HG02571 (cell line): ENCODE data around the gene KCP.

Experiments used
- ATAC-seq: cut with Tn5 transposase; IDR thresholded peaks from one replicate; pipeline ENCODE4 v1.9.1; 2021; ENCODE audit warnings: mild to moderate bottlenecking, moderate library complexity; ENCODE audit not compliant: unreplicated experiment

Gene KCP

DNA sequence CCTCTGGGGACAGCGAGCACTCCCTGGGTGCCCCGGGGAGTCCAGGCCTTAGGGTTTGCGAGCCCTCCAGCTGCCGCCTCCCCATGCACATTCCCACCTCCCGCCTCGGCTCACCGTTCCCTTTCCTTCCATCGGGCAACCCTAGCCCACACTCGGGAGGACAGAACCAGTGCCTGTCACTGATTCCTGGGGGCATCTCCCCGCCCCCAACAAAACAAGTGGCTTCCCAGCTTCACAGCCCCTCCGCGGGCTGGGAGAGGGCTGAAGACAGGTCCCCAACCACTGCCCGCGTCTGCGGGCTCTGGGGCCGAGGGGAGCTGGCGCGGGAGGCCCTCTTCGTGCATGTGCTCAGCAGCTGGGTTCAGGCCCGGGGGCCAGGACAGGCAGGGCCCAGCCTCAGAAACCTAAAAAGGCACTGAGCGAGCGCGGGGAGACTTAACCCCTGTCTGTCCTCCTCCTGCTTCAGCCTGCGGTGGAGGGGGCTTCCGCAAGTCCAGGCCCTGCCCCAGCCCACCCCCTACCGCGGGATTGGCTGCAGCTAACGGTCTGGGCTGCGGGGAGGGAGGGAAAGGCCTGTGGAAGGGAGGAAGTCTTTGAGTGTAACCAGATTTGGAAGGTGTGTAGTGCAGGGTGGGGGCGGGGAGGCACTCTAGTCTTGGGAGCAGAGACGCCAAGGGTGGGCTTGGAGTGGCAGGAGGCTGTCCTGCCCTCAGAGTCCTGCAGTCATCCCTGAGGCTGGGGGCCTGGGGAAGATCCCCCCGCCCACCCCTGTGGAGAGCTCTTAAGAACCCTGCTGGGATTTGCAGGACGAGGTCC, 79.1 kb downstream of the KCP start:
- ATAC-seq = no peak

GRCh38 chr7:128830231-128831177, 80.0 kb downstream of the KCP start, which contains the start of gene FLNC:
Gene FLNC, plus strand, starts transcription at chr7:128830406. Its CDS starts 232 bp downstream, at chr7:128830638.
- no peak for ATAC-seq

GRCh38 chr7:128829391-128830166, 80.9 kb downstream of the KCP start:
- ATAC-seq = no peak

DNA sequence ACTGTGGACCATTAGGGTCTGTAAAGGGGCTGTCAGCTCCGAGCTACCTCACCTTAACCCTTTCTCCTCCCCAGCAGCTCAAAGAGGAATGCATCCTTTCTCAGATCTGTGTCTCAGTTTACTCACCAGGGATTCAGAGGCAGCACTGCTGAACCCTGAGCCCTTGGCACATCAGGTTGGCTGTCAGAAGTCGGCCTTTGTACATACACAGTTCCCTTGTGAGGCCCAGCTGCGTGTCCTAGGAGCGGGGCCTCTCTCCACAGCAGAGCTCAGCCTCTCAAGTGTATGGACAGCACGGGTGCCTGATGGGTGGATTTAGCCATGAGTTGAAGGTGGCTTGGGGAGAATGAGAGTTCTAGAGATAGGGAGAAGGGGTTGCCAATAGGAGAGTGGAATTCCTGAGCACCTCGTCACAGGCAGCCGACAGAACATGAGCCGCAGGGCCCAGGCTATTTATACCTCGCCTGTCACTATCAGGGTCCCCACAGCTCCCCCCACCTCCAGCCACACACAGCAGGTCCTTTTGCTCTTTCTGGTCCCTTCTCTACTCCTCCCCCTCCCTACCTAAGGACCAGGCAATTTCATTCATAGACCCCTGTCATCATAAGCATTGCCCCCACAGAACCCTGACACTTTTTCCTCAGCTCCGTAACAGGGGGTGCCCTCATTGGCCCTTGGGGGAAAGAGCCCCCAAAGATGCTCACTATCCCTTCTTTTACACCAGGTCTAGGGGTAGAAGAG, 82.4 kb downstream of the KCP start:
- no peak for ATAC-seq

DNA sequence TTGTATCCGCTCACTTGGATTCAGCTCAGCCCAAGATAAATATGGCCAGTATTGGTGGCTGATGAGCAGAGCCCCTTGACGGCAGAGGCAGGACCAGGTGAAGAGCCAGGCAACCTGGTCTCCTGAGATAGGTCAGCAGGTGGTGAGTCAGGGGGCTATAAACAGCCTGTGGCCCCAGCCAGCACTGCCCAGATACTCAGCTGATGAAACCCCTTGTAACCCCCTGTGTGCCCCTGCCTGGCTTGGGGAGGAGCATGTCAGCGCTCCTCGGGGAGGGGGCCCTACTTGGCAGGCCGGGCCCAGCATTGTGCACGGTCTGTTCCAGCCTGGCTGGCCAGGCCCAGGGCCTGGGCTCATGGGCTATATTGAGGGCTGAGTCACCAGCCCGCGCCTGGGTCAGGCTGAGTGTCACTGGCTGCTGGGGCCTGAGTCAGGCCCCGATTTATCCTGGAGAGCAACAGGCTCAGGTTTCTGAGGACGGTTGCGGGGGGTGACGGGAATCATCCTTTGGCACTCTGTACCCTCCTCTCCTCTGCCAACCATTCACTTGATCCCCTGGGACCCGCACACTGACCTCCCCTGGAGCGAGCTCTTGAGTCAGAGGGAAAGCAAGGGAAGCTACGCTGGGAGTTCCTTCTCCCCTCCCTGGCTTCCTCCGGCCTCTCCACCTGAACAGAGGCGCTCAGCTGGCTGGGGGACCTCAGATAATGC, 83.1 kb downstream of the KCP start:
- ATAC-seq = no peak

DNA sequence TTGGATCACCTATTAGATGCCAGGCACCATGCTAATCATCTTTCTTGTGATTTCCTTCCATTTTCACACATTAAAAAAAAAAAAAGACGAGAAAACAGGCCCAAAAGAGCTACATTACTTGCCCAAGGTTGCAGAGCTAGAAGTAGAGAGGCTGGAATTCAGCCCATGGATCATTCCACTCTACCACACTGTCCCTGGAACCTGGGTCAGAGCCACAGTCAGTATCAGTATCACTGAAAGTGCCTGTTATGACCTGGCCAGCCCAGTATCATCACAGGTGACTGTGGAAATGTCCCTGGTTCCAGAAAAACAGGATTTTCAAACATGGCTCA, 83.6 kb downstream of the KCP start:
- no peak for ATAC-seq
